Activated T-helper 2 cell treated with anti-CD3 and anti-CD28 coated beads, Interferon-gamma antibody, Interleukin-2, Interleukin-4, amounts not matched to agents 10 μg/mL and 5 μg/mL and 100 μg/mL, durations not matched to agents 14 hours and 24 hours and 36 hours (primary cell): ENCODE data around the gene MEGF11. TPM values are rescaled to one million over a fixed set of nuclear protein-coding genes. Genes with fewer than 3 reads are reported as not detected.

Source experiments
- DNase-seq: peaks from one replicate; pipeline ENCODE4 v3.0.0; 2021; ENCODE audit warnings: low spot score
- H3K27ac Mint-ChIP-seq: one replicate; pipeline ENCODE4 v1.8.0; 2021; ENCODE audit warnings: mixed read lengths
- H3K27me3 Mint-ChIP-seq: one replicate; pipeline ENCODE4 v1.8.0; 2021; ENCODE audit warnings: low read depth, mixed read lengths
- H3K36me3 Mint-ChIP-seq: one replicate; pipeline ENCODE4 v1.8.0; 2021; ENCODE audit warnings: low read depth, mixed read lengths
- H3K4me1 Mint-ChIP-seq: one replicate; pipeline ENCODE4 v1.8.0; 2021; ENCODE audit warnings: low read depth, mixed read lengths
- H3K4me3 Mint-ChIP-seq: one replicate; pipeline ENCODE4 v1.8.0; 2021; ENCODE audit warnings: low read depth, mild to moderate bottlenecking, moderate library complexity, mixed read lengths
- H3K9me3 Mint-ChIP-seq: one replicate; pipeline ENCODE4 v1.8.0; 2021; ENCODE audit warnings: mixed read lengths
- intact Hi-C: fragments of 100-400 bp; cut with micrococcal nuclease; formaldehyde crosslinking; loops from one replicate; pipeline ENCODE4 v1.15.1; 2023
- total RNA-seq: library from RNA; stranded (reverse); gene quantifications from 2 replicates; pipeline ENCODE4 v1.2.3, GENCODE V29; 2022

Gene MEGF11
- total RNA-seq, 1 donor from 2014 or later, result not detected

DNA sequence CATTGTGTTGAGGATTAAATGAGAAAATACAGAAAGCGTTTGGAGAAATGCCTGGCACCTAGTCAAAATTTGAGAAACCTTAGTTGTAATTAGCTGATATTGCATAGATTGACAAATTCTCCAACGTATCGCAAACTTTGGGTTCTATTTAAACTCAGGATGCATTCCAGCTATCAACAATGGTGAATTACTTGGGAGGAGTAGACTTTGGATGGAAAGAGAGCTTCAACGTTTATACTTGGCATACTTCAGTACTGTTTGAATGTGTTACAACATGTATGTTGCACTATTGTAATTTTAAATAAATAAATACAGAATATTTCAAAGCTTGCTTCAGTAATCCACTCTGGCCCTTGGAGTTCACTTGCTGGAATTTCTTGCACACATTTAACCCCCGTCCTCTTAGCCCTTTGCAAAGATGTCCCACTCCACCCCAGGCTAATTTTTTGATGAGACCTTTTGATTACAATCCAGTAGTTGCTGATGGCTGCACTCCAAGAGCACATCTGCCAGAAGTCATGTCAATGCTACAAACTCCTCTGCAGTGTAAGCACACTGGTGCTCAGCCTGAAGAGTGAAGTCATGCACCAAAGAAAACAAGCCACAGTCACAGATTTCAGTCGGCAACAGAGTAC lies 35.1 kb upstream of the MEGF11 start:
- H3K27me3 Mint-ChIP-seq, result no peaks in the 10 kb centered on the region
- H3K4me1 Mint-ChIP-seq, result peaks cover 26% of the 10 kb centered on the region
- H3K9me3 Mint-ChIP-seq, result no peaks in the 10 kb centered on the region
- no peak overlapping the region for H3K27ac Mint-ChIP-seq
- intact Hi-C loops, result no loop called here
- DNase-seq, result no peak
- H3K4me3 Mint-ChIP-seq, result no peak overlapping the region
- H3K36me3 Mint-ChIP-seq, result no peaks in the 10 kb centered on the region

- Mint-ChIP-seq H3K4me3 (no peak overlapping the region), H3K9me3 (no peaks in the 10 kb centered on the region), H3K27ac (no peak overlapping the region), H3K36me3 (no peaks in the 10 kb centered on the region), H3K27me3 (no peaks in the 10 kb centered on the region), H3K4me1 (peaks cover 26% of the 10 kb centered on the region)
- intact Hi-C loops, result no loop called here
- no peak for DNase-seq
These were observed 34.5 kb upstream of the MEGF11 start for GRCh38 chr15:66288093-66288492.

DNA sequence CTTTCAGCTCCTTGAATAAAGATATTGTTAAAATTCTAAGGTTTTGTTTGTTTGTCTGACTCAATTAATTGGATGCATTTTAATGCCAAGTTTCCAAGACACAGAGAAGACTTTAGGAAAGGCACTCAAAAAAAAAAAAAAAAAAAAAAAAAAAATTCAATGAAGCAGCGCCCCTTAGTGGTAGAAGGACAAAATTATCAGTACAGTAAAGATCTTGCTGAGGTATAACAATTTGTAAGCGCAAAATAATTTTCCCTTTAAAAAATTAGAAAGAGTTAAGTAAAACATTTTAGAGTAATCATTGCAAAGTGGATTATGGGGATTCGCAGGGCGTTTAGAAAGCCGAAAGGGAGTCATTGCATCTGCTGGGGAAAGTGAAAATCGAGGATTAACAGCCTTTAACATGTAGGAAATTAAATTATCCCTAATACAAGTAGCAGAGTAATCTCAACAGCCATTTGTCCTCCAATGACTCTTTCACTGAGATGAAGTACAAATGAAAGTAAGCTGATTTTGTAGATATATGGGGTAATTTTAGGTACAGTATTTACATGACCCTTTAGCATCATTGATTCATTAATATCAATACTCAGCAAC lies 34.0 kb upstream of the MEGF11 start:
- no peaks in the 10 kb centered on the region for H3K36me3 Mint-ChIP-seq
- no peaks in the 10 kb centered on the region for H3K9me3 Mint-ChIP-seq
- H3K27ac Mint-ChIP-seq, result no peak overlapping the region
- no peaks in the 10 kb centered on the region for H3K27me3 Mint-ChIP-seq
- intact Hi-C loops, result no loop called here
- peaks cover 25% of the 10 kb centered on the region for H3K4me1 Mint-ChIP-seq
- DNase-seq, result no peak
- no peak overlapping the region for H3K4me3 Mint-ChIP-seq

- DNase-seq, result no peak
- no peak overlapping the region for H3K4me3 Mint-ChIP-seq
- peaks cover 2% of the 10 kb centered on the region for H3K27me3 Mint-ChIP-seq
- intact Hi-C loops, result no loop called here
- H3K4me1 Mint-ChIP-seq, result peaks cover 12% of the 10 kb centered on the region
- H3K36me3 Mint-ChIP-seq, result no peaks in the 10 kb centered on the region
- no peaks in the 10 kb centered on the region for H3K9me3 Mint-ChIP-seq
- no peak overlapping the region for H3K27ac Mint-ChIP-seq
These were observed 32.2 kb upstream of the MEGF11 start for GRCh38 chr15:66285533-66286280.

- intact Hi-C loops, result no loop called here
- Mint-ChIP-seq H3K27me3 (peaks cover 2% of the 10 kb centered on the region), H3K4me1 (peaks cover 5% of the 10 kb centered on the region), H3K27ac (no peak overlapping the region), H3K4me3 (no peak overlapping the region), H3K36me3 (no peaks in the 10 kb centered on the region), H3K9me3 (no peaks in the 10 kb centered on the region)
- DNase-seq, result no peak
These were observed 30.7 kb upstream of the MEGF11 start for GRCh38 chr15:66284271-66284670.

GRCh38 chr15:66278671-66279070 lies 25.1 kb upstream of the MEGF11 start:
- intact Hi-C loops, result no loop called here
- Mint-ChIP-seq H3K9me3 (no peaks in the 10 kb centered on the region), H3K27me3 (peaks cover 7% of the 10 kb centered on the region), H3K36me3 (no peaks in the 10 kb centered on the region), H3K4me3 (no peak overlapping the region), H3K4me1 (no peaks in the 10 kb centered on the region), H3K27ac (no peak overlapping the region)
- DNase-seq, result no peak

DNA sequence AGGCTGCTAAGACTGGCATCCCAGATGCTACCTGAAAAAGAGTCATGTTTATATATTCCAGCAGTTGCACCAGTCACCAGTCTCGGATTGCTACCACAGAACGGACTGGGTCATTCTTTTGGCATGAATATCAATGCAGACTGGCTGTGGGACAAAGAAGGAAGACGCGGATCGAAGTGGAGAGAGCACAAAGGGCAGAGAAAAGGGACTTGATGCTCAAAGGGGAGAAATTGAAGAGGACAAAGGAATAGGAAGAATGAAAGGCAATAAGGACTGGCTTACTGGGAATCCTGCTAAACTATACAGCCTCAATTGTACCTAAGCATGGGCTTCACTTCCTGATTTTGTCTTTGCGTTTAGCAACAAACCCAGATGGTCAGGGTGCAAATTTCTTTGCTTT lies 24.5 kb upstream of the MEGF11 start:
- Mint-ChIP-seq H3K9me3 (no peaks in the 10 kb centered on the region), H3K4me3 (no peak overlapping the region), H3K36me3 (no peaks in the 10 kb centered on the region), H3K27ac (no peak overlapping the region), H3K27me3 (peaks cover 7% of the 10 kb centered on the region), H3K4me1 (no peaks in the 10 kb centered on the region)
- intact Hi-C loops, result no loop called here
- DNase-seq, result no peak

DNA sequence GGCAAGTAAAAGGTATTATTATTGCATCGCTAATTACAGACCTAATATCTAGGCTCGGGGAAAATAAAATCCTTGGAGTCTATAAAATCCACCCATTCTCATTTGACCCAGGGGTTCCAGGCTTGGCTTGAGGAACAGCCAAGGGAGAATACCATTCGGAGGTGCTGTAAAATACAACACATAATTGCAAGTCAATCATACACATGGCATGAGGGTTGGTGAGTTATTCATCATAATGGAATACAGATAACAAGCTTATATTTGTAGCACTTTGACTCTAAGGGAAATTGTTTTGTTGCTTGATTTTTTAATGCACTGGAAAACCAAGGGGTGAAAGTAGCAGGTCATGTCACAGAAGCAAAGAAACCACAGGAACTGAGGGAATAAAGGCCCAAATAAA lies 23.0 kb upstream of the MEGF11 start:
- no peak for DNase-seq
- Mint-ChIP-seq H3K27me3 (peaks cover 10% of the 10 kb centered on the region), H3K4me1 (no peaks in the 10 kb centered on the region), H3K36me3 (no peaks in the 10 kb centered on the region), H3K9me3 (no peaks in the 10 kb centered on the region), H3K4me3 (no peak overlapping the region), H3K27ac (no peak overlapping the region)
- intact Hi-C loops, result no loop called here

- H3K36me3 Mint-ChIP-seq, result no peaks in the 10 kb centered on the region
These were observed 21.8 kb upstream of the MEGF11 start for GRCh38 chr15:66275352-66275751.

GRCh38 chr15:66270932-66271331 lies 17.4 kb upstream of the MEGF11 start:
- no peak for DNase-seq
- no peaks in the 10 kb centered on the region for H3K9me3 Mint-ChIP-seq
- peaks cover 24% of the 10 kb centered on the region for H3K27me3 Mint-ChIP-seq
- intact Hi-C loops, result no loop called here
- no peaks in the 10 kb centered on the region for H3K4me1 Mint-ChIP-seq
- H3K36me3 Mint-ChIP-seq, result no peaks in the 10 kb centered on the region
- no peak overlapping the region for H3K27ac Mint-ChIP-seq
- no peak overlapping the region for H3K4me3 Mint-ChIP-seq

More at GRCh38 chr15:66275352-66275751, 21.8 kb upstream of the MEGF11 start:
- Mint-ChIP-seq H3K27me3 (peaks cover 8% of the 10 kb centered on the region), H3K4me1 (no peaks in the 10 kb centered on the region), H3K9me3 (no peaks in the 10 kb centered on the region), H3K27ac (no peak overlapping the region), H3K4me3 (no peak overlapping the region)
- intact Hi-C loops, result no loop called here
- DNase-seq, result no peak

DNA sequence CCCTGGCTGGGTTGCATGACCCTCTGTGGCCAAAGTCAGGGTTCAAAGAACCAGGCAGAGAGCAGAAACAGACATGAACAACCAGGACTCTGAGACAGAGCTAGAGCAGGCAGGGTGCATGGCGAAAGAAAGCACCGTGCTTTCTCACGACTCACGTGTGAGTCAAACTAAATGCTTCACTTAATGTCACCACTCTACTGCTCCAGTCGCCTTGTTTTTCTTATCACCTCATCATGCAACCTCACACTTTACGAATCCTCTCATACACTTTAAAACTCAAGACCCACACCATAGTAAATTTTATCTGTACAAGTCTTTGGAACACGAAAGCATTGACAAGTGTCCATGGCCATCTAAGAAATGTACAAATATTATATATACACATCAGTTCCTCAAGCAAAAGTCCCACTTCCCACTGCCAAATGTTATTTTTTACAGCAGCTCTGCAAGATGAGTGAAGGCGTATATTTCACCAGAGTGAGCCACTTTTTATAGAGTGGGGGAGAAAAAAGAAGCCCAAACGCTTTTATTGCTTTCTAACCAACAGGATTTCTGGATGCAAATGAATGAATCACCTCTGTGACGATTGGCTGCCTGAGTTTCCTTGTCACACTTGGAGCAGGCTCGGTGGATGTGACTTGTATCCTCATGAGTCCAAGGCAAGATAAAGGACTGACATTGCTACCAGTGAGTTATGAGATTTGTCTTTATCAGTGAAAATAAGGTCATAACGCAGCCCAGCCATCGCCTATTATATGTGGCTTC lies 16.0 kb upstream of the MEGF11 start:
- peaks cover 21% of the 10 kb centered on the region for H3K27me3 Mint-ChIP-seq
- H3K36me3 Mint-ChIP-seq, result no peaks in the 10 kb centered on the region
- DNase-seq, result no peak
- no peaks in the 10 kb centered on the region for H3K9me3 Mint-ChIP-seq
- intact Hi-C loops, result no loop called here
- no peaks in the 10 kb centered on the region for H3K4me1 Mint-ChIP-seq
- no peak overlapping the region for H3K27ac Mint-ChIP-seq
- no peak overlapping the region for H3K4me3 Mint-ChIP-seq

DNA sequence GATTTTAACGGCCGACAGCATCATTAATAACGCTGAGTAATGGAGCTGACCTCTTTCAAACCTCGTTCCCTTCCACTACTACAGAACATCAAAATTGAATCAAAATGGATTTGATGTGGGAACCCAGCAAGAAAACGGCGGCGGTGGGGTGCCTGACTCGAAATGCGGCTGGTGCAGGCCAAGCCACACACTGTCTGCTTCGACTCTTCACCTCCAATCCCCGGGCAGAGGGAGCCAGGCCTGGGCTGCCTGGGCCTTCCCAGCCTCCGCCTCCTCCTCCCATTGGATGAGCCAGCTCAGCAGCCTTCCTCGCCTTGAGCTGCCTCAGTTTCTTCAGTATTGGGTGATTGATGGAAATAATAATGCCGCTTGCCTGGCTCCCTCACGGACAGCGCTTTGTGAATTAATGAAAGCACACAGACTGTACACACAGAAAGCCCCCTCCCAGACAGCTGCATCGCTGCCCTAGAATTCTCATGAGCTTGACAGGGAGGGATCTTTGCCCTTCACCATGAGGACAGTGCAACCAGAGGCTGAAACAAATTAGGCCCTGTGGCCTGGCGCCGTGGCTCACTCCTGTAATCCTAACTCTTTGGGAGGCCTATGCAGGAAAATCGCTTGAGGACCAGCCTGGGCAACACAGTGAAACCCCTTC lies 11.4 kb upstream of the MEGF11 start:
- no peaks in the 10 kb centered on the region for H3K36me3 Mint-ChIP-seq
- H3K9me3 Mint-ChIP-seq, result peaks cover 9% of the 10 kb centered on the region
- no peaks in the 10 kb centered on the region for H3K4me1 Mint-ChIP-seq
- no peak overlapping the region for H3K4me3 Mint-ChIP-seq
- peaks cover 33% of the 10 kb centered on the region for H3K27me3 Mint-ChIP-seq
- DNase-seq, result no peak
- no peak overlapping the region for H3K27ac Mint-ChIP-seq
- intact Hi-C loops, result no loop called here
